NCI-H1436 (cell line): ENCODE data around the gene THUMPD2.

Experiments used
- DNase-seq: peaks from one replicate; lab custom pipeline; 2025; lab: John Stamatoyannopoulos, UW

Gene THUMPD2

DNA sequence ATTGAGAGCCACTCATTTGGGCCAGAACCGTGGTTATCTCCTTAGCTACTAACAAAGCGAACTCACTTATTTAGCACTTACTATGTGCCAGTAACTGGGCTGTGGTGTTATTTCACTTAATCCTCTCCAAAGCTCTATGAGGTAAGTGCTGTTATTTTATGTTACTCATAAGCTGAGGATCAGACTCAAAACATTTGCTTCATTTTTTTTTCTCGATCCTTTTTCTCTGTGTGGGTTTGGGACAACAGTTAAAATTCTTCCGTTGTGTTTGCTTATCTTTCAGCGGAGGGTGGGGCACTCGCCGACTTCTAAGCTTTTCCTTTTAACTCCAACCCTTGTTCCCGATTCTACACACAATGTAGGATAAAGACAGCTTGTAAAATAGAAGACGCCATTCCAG lies 60.6 kb downstream of the THUMPD2 start:
- DNase-seq, result no peak

DNA sequence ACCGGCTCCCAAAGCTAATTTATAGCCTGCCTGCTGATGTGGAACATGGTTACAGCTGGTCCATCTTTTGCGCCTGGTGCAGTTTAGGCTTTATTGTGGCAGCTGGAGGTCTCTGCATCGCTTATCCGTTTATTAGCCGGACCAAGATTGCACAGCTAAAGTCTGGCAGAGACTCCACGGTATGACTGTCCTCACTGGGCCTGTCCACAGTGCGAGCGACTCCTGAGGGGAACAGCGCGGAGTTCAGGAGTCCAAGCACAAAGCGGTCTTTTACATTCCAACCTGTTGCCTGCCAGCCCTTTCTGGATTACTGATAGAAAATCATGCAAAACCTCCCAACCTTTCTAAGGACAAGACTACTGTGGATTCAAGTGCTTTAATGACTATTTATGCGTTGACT lies 62.0 kb downstream of the THUMPD2 start:
- DNase-seq, result no peak

DNA sequence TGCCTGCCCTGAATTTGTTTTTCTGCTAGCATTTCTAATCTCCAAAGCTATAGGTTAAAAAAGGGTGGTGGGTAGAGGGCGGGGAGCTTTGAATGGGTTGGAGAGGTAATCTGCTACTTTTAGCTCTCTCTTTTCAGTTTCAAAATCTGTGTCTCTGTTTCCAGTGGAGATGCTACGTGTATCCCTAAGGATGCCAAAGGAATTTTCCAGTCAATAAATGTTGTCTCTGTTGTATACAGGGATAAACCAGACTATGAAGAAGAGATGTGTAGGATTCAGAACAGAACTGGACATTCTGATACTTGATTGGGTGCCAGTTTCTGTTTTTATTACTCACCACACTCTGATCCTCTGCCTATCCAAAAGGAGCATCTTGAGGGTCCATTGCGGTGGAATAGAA lies 63.2 kb downstream of the THUMPD2 start:
- no peak for DNase-seq

DNA sequence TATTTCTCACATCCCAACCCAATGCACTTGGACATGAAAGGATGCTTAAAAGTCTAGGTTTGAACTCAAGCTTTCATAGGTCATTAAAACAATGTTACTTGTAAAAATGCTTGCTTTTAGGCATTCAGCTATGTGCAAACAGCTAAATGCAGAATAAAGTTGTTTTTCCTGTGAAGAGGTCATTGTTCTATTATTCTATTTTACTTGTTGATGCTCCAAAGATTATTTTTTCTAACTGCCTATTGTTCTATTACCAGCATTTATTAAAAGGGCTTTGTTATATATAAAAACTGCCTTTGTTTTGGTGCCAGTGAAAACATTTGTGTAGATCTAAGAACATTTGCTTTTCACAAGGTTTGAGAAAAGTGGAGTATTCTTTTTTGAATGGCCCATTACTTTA lies 64.0 kb downstream of the THUMPD2 start:
- no peak for DNase-seq

DNA sequence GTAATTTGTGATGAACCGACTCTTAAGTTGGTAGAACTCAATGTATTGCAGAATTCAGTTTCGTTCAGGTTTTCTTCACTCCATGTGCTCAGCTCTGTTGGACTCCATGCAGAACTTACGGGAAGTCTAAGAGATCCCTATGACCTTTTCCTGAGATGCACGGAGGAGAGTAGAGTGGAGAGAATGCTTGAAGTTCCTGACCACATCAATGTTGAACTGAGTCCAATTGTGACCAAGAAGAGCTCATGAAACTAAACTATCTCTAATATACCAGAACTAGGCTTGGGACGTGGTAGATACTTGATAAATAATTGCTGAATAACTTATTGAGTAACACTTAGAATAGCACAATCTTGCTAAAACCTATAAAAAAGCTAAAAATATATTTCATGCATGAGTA lies 66.1 kb downstream of the THUMPD2 start:
- DNase-seq, result no peak

DNA sequence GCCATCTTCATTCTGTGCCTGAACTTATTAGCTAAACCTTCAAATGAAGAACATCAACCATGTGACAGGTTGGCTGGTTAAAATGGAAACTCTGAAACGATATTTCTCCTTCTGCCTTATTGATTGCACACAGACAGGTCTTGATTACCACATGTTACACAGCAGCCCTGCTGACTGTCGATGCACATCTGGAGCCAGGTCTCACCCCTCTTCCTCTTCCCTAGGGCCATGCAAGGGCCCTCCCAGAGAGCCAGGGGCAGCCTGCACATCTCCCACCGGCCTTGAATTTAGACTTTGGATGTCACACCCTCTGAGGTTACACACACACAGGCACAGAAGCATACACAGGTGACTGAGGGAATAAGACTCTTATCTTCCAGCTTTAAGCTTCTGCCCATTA lies 68.3 kb downstream of the THUMPD2 start:
- no peak for DNase-seq

DNA sequence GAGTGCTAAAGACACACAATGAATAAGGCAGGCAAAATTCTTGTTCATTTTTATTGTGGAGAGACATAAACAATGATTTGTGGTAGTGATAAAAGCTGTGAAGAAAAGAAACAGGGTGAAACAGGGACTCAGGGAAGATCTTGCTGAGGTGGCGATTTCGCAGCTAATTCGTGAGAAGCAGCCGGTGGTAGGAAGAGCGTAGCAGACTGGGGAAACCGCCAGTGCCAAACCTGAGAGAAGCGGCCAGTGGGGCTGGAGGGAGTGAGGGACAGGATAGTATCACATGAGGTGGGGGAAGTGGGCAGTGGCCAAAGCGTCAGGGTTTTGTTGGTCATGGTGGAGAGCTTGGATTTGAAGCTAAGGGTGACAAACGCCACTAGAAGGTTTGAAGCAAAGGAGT lies 71.1 kb downstream of the THUMPD2 start:
- no peak for DNase-seq

DNA sequence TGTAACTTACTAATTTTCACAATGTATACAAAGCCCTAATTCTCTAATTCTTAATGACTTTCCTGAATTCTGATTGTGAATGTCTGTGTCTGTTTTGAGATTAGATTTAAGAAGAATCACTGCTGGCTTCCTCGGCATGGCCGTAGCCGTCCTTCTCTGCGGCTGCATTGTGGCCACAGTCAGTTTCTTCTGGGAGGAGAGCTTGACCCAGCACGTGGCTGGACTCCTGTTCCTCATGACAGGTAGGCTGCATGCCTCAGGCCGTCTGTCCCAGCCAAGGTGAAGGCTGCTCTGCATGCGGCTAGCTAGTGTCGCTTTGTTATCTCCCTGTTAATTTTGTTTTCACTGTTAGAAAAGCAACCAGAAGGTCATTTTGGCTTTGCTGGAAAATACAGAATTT lies 72.1 kb downstream of the THUMPD2 start:
- DNase-seq, result no peak

DNA sequence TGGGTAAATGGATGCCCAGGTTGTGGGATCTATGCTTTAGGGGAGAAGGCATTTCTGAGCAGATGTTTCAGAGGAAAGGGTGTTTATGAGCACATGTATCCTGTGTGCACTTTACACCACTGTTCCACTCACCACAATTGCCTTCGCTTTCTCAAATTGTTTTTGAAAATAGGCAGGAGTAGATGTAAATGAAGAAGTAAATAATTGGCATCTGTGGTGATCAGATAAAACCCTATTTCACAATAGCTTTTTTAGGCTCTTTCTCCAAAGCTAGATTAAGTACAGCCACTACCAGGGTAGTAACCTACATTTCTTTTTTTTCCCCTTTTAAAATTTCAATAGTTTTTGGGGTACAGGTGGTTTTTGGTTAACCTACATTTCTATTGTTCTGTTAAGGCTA lies 72.7 kb downstream of the THUMPD2 start:
- no peak for DNase-seq

DNA sequence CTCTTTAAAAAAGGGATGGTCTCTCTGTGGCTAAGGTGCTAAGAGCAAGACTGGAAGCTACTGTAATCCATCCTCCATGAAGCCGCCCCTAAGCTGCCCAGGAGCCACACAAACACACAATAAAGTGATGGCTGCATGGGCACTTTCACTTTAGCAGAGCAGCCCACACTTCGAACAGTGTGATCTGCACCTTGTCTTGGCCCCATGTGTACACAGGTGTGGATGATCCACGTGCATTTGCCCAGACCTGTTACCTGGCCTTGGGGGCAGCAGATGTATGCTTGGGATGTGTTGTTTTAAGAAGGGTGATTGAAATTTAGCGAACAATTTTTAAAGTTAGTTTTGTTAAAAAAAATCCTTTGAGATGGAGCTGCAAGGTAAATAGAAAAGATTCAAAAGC lies 73.4 kb downstream of the THUMPD2 start:
- DNase-seq, result no peak

DNA sequence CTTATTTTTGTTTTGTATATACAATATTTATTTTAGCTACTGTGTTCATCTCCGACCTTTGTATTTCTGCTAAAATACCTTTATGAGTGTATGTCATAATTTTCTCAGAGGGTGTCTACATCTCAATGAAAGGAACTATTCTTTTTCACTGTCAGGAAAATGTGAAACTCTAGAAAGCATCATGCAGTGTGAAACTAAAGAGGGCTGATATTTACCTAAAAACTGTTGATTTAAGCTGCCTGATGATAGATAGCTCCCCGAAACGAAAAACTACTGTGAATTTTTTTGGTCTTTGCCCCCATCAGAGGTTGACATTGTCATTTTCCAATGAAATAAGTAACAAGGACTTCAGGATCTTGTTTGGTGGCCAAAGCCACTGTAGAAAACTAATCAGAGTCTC lies 74.5 kb downstream of the THUMPD2 start:
- no peak for DNase-seq

DNA sequence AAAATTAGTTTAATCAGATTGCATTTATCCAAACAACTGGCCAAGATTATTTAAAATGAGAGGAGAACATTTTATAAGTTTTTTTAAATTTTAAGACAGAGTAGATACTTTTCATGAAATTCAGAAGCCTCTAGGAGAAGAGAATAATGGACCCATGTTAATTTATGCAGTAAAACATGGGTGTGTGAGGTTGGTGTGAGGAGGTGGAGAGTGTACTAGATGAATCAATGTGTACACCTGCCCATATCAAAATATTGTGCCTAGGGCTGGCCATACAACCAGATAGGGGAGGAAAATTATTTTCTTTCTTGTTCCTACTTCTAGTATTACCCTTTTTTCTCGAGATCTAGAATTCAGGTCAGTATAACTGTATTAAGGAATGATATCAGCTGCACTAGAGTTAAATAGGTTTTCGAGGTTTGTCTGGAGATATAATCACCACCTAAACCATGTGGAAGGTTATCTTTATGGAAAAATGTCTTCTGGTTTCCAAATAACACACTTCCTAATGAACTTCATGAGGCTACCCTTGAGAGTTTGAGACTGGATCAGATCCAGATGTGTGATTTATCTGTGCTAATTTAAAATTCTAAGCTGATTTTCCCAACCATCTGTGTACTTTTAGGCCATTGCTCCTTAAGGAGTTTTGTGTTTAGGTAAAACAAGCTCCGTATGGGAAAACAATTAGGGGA lies 75.7 kb downstream of the THUMPD2 start:
- DNase-seq, result no peak

DNA sequence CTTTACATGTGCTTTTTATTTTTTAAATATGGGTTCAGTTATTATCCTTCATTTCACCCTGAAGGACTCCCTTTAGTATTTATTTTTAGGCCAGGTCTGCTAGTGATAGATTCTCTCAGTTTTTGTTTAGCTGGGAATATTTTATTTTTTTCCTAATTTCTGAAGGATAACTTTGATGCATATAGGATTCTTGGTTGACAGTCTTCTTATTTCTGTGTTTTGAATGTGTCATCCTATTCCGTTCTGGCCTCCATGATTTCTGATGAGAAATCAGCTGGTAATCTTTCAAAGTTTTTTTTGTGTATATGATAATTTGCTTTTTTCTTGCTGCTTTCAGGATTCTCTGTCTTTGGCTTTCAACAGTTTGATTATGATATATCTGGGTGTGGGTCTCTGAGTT lies 77.9 kb downstream of the THUMPD2 start:
- DNase-seq, result no peak

DNA sequence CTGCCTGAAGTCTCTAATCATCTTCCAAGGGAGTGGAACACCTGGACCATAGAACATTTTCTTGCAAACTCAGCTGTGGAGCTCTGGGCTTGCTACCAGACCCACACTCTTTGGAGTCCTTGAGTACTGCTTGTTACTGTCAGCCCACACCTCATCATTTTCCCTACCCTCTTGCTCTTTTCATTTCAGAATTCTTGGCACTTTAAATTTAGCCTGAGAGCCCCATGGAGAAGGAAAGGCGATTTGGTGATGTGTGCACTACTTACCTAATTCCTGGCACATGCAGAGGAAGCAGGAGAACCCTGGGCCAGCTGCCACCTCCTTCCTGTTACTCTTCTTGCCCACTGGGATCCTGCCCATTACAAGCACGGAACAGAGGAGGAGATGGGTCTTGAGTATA lies 81.6 kb downstream of the THUMPD2 start:
- DNase-seq, result no peak

DNA sequence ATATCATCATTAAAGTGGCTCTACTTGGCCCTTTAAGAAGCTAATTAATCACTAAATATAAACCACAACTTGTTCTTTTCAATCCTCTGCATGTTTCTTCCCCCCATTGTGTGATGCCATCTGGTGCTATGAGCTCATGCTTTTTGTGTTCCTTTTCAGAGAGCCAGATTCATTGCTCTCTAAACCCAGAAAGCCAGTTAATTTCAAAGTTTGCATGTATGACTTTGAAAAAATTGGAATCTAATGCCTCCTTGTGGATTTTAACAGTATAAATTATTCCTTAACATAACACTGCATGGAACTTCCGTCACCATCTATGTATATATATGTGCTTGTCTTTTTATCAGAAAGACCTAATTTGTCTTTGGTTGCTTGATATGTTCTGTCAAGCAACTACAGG lies 82.2 kb downstream of the THUMPD2 start:
- no peak for DNase-seq

DNA sequence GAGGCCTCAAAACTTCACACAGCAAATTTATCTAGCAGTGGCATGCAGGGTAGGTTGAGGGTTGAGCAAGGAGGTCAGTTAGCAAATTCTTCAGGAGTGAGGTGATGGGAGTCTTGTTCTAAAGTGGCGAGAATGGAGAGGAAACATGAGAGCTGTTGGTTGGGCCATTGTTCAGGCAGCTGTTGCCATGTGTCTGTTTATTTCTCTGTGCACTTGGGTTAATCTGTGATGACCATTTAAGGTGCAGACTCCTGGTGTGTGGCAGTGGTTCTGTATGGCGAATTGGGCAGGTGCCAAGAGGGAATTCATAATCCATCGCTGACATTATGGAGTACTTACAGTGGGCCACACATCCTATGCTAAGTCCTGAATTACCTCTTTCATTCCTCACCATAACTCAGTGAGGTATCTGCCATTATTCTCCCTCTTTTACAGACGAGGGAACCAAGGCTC lies 82.9 kb downstream of the THUMPD2 start:
- DNase-seq, result no peak

DNA sequence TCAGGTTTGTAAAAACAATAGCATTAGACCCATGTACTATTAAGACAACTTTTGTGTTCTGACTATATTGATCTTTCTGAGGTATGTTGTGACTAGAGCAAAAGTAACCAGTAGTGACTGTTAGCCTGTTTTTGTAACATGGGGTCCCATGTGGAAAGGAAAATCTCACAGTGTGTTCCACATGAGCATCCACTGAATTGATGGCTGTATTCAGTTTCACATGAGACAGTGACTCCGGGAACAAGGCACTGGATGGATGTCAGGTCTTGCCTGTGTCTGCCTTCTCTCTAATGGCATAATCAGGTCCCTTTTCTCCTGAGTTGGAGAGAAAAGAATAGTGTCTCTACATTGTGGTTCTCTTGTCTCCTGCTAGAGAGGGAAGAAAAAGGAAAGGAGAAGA lies 85.8 kb downstream of the THUMPD2 start:
- no peak for DNase-seq

DNA sequence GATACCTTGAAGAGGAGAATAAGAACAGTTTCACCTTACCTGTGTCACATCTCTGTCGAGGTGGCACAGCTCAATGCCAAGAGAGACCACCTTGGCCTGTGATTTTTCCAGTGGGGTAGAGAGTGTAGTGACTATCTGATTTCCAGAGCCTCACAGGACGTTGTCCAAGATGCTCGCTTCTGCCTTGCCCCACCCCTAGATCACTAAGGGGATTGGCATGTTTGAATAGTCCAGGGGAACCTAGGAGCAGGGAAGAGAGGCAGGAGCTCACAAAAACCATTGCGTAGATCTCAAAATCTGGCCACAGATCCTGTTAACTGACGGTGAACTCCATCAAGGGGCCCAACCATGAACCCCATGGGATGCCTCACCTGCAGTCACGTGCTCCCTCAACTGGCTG lies 89.2 kb downstream of the THUMPD2 start:
- no peak for DNase-seq

DNA sequence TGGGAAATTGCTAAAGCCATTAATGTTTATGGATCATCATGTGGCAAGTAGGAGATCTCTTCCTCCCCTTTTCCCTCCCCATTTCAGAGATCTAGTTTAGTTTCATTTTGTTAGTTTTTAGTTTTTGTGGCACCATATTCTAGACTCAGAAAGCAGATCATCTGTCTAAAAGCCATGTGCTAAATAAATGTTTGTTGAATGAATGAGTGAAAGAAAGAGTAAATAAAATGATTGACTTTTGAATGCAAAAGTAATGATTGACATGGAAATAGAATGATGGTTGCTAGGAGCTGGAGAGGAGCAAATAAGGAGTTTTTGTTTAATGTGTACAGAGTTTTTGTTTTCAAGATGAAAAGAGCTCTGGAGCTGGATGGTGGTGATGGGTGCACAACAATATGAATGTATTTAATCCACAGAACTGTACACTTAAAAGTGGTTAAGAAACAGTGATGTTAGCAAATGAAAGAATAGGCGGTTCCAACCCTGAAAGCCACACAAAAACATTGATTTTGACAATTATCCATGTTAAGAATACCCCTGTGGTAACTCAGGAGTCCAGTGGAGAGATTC lies 89.7 kb downstream of the THUMPD2 start:
- DNase-seq, result peak; percentile 30

DNA sequence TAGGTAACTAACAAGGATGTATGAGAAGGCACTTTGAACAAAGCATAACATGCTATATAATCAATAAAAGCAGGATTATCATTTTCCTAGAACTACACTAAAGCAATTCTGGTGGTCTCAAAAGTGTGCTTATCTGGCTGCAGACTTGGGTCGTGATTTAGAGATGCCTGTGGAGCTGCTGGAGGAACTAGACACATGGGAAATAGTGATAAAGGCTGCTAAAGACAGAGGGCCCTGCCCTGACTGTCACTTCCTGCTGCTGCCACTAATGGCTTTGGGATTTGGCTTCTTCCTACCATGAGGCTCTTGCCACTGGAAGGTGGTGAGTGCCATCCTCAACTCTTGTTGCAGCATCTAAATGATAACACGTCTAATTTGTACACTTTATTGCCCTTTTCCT lies 90.9 kb downstream of the THUMPD2 start:
- no peak for DNase-seq

DNA sequence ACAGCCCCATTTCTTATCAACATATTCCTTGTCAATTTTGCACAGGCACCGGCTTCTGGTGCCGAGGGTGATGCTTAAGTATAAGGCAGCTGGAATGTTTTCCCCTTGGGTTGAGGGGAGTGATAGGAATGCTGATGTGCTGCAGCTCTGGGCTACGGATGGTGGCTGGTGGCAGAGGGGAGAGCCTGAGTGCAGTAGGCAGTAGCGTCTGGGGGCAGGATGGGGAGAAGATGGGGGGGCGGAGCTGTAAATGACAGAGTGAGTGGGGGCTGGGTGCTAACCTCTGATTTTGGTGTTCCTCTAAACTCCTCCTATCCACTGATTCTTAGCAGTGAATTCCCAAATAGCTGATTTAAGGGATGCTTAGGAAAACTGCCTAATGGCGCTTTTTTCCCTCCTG lies 92.6 kb downstream of the THUMPD2 start:
- no peak for DNase-seq
